ENCODE results near the gene RND1. TPM values are rescaled to one million over a fixed set of nuclear protein-coding genes. Genes with fewer than 3 reads are reported as not detected.

Gene RND1
- total and polyA plus RNA-seq, 2 of the 8 experiments (the other 6 are each of a cell fraction or from before 2014, with no cell fraction given), result 15.8 to 17.1 TPM

DNA sequence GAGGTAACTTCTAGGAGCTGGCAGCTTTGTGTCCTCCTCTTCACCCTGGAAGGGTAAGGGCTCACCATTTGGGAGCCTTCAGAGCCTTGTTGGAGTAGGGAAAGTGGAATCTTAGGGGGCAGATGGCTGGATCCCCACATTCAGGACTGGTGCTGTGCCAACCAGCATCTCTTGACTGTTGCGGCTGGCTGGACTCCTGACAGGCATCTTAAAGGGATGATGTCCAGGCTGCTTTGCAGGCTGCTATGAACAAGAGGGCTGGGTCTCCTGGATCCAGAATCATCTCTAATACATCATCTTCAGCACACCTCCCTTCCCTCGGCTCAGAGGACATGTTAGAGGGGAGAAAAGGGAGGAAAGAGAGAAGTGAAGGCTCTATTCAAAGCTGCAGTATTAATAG is 43.0 kb downstream of the RND1 start (continued):
- TF ChIP-seq CHD1 (IDR thresholded peaks at IDR 0.05; ENCODE audit: low read depth, low read length), result no peak
- TF ChIP-seq, protein P1, sequence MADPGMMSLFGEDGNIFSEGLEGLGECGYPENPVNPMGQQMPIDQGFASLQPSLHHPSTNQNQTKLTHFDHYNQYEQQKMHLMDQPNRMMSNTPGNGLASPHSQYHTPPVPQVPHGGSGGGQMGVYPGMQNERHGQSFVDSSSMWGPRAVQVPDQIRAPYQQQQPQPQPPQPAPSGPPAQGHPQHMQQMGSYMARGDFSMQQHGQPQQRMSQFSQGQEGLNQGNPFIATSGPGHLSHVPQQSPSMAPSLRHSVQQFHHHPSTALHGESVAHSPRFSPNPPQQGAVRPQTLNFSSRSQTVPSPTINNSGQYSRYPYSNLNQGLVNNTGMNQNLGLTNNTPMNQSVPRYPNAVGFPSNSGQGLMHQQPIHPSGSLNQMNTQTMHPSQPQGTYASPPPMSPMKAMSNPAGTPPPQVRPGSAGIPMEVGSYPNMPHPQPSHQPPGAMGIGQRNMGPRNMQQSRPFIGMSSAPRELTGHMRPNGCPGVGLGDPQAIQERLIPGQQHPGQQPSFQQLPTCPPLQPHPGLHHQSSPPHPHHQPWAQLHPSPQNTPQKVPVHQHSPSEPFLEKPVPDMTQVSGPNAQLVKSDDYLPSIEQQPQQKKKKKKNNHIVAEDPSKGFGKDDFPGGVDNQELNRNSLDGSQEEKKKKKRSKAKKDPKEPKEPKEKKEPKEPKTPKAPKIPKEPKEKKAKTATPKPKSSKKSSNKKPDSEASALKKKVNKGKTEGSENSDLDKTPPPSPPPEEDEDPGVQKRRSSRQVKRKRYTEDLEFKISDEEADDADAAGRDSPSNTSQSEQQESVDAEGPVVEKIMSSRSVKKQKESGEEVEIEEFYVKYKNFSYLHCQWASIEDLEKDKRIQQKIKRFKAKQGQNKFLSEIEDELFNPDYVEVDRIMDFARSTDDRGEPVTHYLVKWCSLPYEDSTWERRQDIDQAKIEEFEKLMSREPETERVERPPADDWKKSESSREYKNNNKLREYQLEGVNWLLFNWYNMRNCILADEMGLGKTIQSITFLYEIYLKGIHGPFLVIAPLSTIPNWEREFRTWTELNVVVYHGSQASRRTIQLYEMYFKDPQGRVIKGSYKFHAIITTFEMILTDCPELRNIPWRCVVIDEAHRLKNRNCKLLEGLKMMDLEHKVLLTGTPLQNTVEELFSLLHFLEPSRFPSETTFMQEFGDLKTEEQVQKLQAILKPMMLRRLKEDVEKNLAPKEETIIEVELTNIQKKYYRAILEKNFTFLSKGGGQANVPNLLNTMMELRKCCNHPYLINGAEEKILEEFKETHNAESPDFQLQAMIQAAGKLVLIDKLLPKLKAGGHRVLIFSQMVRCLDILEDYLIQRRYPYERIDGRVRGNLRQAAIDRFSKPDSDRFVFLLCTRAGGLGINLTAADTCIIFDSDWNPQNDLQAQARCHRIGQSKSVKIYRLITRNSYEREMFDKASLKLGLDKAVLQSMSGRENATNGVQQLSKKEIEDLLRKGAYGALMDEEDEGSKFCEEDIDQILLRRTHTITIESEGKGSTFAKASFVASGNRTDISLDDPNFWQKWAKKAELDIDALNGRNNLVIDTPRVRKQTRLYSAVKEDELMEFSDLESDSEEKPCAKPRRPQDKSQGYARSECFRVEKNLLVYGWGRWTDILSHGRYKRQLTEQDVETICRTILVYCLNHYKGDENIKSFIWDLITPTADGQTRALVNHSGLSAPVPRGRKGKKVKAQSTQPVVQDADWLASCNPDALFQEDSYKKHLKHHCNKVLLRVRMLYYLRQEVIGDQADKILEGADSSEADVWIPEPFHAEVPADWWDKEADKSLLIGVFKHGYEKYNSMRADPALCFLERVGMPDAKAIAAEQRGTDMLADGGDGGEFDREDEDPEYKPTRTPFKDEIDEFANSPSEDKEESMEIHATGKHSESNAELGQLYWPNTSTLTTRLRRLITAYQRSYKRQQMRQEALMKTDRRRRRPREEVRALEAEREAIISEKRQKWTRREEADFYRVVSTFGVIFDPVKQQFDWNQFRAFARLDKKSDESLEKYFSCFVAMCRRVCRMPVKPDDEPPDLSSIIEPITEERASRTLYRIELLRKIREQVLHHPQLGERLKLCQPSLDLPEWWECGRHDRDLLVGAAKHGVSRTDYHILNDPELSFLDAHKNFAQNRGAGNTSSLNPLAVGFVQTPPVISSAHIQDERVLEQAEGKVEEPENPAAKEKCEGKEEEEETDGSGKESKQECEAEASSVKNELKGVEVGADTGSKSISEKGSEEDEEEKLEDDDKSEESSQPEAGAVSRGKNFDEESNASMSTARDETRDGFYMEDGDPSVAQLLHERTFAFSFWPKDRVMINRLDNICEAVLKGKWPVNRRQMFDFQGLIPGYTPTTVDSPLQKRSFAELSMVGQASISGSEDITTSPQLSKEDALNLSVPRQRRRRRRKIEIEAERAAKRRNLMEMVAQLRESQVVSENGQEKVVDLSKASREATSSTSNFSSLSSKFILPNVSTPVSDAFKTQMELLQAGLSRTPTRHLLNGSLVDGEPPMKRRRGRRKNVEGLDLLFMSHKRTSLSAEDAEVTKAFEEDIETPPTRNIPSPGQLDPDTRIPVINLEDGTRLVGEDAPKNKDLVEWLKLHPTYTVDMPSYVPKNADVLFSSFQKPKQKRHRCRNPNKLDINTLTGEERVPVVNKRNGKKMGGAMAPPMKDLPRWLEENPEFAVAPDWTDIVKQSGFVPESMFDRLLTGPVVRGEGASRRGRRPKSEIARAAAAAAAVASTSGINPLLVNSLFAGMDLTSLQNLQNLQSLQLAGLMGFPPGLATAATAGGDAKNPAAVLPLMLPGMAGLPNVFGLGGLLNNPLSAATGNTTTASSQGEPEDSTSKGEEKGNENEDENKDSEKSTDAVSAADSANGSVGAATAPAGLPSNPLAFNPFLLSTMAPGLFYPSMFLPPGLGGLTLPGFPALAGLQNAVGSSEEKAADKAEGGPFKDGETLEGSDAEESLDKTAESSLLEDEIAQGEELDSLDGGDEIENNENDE (IDR thresholded peaks at IDR 0.05; ENCODE audit: insufficient replicate concordance, low read length), result no peak
- TF ChIP-seq SRF (IDR thresholded peaks at IDR 0.05; ENCODE audit: low read depth, low read length), result no peak
